DND-41 (cell line): ENCODE results near the gene TRUB2.
A peak's percentile ranks its signal among the peaks of the same experiment; 100 is the strongest.
"Not testable (repeated sequence)": the region's sequence is repeated elsewhere in the genome, so short reads cannot be mapped to it uniquely, and the experiment has no call there.

Experiments used
- ATAC-seq: fragments of 200-7000 bp; cut with Tn5 transposase; 3 replicates; pipeline ENCODE4 v1.9.1; 2021; ENCODE audit warnings: low read depth; ENCODE audit not compliant: insufficient read depth
- DNase-seq: peaks from one replicate; pipeline ENCODE4 v3.0.0-alpha.2; 2020
- H2AFZ ChIP-seq: 2 replicates; pipeline ENCODE4 v1.6.0; 2012; ENCODE audit warnings: low read depth, low read length
- H3K27ac ChIP-seq: 2 replicates; pipeline ENCODE4 v1.5.1; 2012; ENCODE audit warnings: low read length, inconsistent platforms
- H3K27me3 ChIP-seq: fragments of 200-600 bp; sonication (generic); 2 replicates; pipeline ENCODE4 v1.6.0; 2012; ENCODE audit warnings: low read length, mild to moderate bottlenecking, inconsistent platforms; ENCODE audit not compliant: insufficient read depth, poor library complexity
- H3K36me3 ChIP-seq: 2 replicates; pipeline ENCODE4 v1.5.1; 2012; ENCODE audit warnings: low read length, inconsistent platforms; ENCODE audit not compliant: insufficient read depth
- H3K4me1 ChIP-seq: 2 replicates; pipeline ENCODE4 v1.5.1; 2012; ENCODE audit warnings: mild to moderate bottlenecking, low read length; ENCODE audit not compliant: insufficient read depth
- H3K4me2 ChIP-seq: 2 replicates; pipeline ENCODE4 v1.6.0; 2012; ENCODE audit warnings: mild to moderate bottlenecking, moderate library complexity, low read length, inconsistent platforms; ENCODE audit not compliant: insufficient read depth
- H3K4me3 ChIP-seq, 2 experiments: fragments of 200-600 bp in 1 of 2; shearing (Covaris generic) in 1 of 2; 2 replicates each; pipeline ENCODE4 v1.5.1; 2012 to 2016; ENCODE audit warnings: inconsistent platforms in 2 of 2, low read length in 2 of 2, mild to moderate bottlenecking in 2 of 2, low read depth in 1 of 2, moderate library complexity in 1 of 2
- H3K79me2 ChIP-seq: 2 replicates; pipeline ENCODE4 v1.6.0; 2012; ENCODE audit warnings: low read length, inconsistent platforms; ENCODE audit not compliant: insufficient read depth
- H3K9ac ChIP-seq: 2 replicates; pipeline ENCODE4 v1.6.0; 2012; ENCODE audit warnings: low read depth, mild to moderate bottlenecking, inconsistent platforms, low read length, moderate library complexity
- H3K9me3 ChIP-seq: 2 replicates; pipeline ENCODE4 v1.5.1; 2012; ENCODE audit warnings: low read length, moderate library complexity, mild to moderate bottlenecking, inconsistent platforms; ENCODE audit not compliant: insufficient read depth, severe bottlenecking
- H4K20me1 ChIP-seq: 2 replicates; pipeline ENCODE4 v1.6.0; 2012; ENCODE audit warnings: low read length; ENCODE audit not compliant: insufficient read depth
- EZH2 ChIP-seq: IDR thresholded peaks from 3 replicates; pipeline ENCODE4 v1.6.1; 2012; ENCODE audit warnings: borderline replicate concordance, low read depth, mild to moderate bottlenecking, moderate library complexity, low read length, inconsistent platforms; ENCODE audit not compliant: severe bottlenecking
- TF ChIP-seq, protein P1 (sequence below): IDR thresholded peaks from 2 replicates; pipeline ENCODE4 v1.5.1; 2012; ENCODE audit warnings: borderline replicate concordance, low read length, moderate library complexity, mild to moderate bottlenecking; ENCODE audit not compliant: poor library complexity, severe bottlenecking; ENCODE audit errors: extremely low read depth

TRUB2 gene

DNA sequence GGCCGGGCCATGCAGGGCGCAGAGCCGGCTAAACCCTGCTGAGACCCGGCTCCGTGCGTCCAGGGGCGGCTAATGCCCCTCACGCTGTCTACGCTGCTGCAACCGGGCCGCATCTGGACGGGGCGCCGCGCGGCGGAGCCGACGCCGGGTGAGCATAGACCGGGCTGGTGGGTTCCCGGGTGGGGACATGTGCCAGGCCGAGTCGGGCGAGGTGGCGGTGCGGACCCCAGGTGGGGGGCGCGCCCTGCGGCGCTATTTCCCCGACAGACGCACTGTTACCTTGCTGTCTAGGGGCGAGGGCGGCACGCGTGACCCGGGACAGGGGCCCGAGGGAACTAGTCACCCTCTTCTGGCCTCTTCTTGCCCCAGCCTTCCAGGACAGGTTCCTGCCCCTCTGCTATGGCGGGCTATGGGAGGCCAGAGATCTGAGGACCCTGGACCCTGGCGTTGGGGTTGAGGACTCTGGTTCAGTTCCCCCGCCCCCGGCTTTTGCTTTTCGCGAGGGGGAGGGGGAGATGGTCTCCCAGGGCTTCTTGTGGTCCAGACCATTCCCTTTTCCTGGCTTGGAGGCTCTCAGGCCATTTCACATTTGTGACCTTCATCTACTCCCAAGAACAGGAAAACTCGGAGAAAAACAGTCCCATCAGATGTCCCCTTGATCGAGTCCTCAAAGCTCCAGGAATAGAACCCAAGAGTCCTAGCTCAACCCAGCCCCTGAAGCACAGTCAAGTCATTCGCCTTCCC is 18.6 kb upstream of the TRUB2 start:
- Histone ChIP-seq H3K27me3 (no peaks in the 10 kb centered on the region), H3K4me1 (peaks cover 21% of the 10 kb centered on the region), H3K9ac (peak overlapping the region; percentile 71), H4K20me1 (no peaks in the 10 kb centered on the region), H3K36me3 (peaks cover 32% of the 10 kb centered on the region), H2AFZ (peak overlapping the region; percentile 80), H3K4me3 (peak overlapping the region; percentile 50 to 73; a peak in 3 of 4 replicates), H3K27ac (peak overlapping the region; percentile 50), H3K79me2 (peaks cover 8% of the 10 kb centered on the region), H3K9me3 (no peaks in the 10 kb centered on the region), H3K4me2 (peak overlapping the region; percentile 93)
- TF ChIP-seq, protein P1, sequence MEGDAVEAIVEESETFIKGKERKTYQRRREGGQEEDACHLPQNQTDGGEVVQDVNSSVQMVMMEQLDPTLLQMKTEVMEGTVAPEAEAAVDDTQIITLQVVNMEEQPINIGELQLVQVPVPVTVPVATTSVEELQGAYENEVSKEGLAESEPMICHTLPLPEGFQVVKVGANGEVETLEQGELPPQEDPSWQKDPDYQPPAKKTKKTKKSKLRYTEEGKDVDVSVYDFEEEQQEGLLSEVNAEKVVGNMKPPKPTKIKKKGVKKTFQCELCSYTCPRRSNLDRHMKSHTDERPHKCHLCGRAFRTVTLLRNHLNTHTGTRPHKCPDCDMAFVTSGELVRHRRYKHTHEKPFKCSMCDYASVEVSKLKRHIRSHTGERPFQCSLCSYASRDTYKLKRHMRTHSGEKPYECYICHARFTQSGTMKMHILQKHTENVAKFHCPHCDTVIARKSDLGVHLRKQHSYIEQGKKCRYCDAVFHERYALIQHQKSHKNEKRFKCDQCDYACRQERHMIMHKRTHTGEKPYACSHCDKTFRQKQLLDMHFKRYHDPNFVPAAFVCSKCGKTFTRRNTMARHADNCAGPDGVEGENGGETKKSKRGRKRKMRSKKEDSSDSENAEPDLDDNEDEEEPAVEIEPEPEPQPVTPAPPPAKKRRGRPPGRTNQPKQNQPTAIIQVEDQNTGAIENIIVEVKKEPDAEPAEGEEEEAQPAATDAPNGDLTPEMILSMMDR: no peak
- no peak for TF ChIP-seq EZH2
- peak; percentile 34; the same call in 2 of the 3 replicates for ATAC-seq
- no peak for DNase-seq

DNA sequence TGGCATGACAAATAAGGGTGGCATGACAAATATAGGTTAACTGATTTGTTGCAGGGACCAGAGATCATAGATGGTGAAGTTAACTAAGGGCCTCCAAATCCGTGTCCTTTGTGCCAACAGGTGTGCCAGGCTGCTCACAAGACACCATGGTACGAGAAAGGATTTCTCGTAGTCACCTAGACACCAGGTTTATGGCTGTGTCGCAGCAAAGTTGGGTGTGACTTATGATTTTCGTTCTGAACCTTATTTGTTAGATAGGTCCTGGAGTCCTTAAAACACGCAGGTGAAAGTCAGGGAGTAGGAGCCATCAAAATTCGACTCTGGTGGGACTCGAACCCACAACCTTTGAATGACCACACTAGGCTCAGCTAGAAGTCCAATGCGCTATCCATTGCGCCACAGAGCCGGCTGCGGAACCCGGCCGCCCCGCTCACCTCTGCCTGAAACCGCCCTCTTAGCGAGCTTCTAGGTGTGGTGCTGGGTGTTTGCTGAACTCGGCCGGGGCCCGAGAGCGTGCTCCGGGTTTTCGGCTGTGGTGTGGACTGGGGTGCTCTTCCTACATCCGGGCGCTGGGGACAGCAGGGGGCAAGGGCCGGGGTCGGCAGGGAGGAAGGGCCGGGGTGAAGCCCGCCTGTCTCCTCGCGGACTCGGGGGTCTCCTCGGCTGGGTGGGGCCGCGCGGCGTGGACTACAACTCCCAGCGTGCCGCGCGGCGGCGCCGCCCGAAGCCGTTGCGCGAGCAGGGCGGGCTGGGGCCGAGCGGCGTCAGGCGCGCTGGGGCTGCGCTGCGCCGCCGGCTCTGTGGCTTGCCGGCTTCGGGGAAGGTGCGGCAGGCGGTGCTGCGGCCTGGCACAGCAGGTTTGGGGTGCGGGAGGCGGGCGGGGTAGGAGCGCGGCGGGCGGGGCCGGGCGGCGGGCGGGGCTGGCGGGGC is 17.8 kb upstream of the TRUB2 start, which contains the start of gene SLC27A4:
TSS of gene SLC27A4 (plus strand) at position 767 of the 930 bp plus-strand sequence. CDS start 2,606 bp downstream, outside the sequence.
- H3K27me3 ChIP-seq: no peaks in the 10 kb centered on the region
- peak within 1 kb of the TSS; percentile 93 for H3K4me2 ChIP-seq
- no peaks in the 10 kb centered on the region for H3K9me3 ChIP-seq
- H3K9ac ChIP-seq: peak within 1 kb of the TSS; percentile 71
- H3K27ac ChIP-seq: peak within 1 kb of the TSS; percentile 50
- peaks cover 21% of the 10 kb centered on the region for H3K4me1 ChIP-seq
- H4K20me1 ChIP-seq: no peaks in the 10 kb centered on the region
- ATAC-seq (peak; percentile 92), DNase-seq (peak; percentile 77)
- peaks cover 24% of the 10 kb centered on the region for H3K36me3 ChIP-seq
- peak within 1 kb of the TSS; percentile 50 to 73; a peak in 3 of 4 replicates for H3K4me3 ChIP-seq
- peak within 1 kb of the TSS; percentile 91 for H2AFZ ChIP-seq
- no peak for TF ChIP-seq EZH2
- TF ChIP-seq, protein P1: no peak
- peaks cover 8% of the 10 kb centered on the region for H3K79me2 ChIP-seq

DNA sequence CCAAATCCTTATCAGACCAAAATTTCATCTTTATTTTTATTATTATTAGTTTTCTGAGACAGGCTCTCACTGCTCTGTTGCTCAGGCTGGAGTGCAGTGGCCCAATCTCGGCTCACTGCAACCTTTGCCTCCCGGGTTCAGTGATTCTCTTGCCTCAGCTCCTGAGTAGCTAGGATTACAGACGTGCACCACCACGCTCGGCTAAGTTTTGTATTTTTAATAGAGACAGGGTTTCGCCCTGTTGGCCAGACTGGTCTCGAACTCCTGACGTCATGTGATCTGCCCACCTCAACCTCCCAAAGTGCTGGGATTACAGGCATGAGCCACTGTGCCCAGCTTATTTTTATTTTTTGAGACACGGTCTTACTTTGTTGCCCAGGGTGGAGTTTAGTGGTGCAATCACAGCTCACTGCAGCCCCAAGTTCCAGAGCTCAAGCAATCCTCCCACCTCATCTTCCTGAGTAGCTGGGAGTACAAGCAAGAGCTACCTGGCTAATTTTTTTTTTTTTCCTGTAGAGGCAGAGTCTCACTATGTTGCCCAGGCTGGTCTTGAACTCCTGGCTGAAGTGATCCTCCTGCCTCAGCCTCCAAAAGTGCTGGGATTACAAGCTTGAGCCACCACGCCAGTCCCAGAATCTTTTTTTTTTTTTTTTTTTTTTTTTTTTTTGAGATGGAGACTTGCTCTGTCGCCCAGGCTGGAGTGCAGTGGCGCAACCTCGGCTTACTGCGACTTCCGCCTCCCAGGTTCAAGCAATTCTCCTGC is 16.8 kb upstream of the TRUB2 start:
- ATAC-seq: not testable (repeated sequence)

More for the DNA sequence above, 16.8 kb upstream of the TRUB2 start:
- not testable (repeated sequence) for H4K20me1 ChIP-seq, H3K9ac ChIP-seq, H3K9me3 ChIP-seq, H3K4me3 ChIP-seq, H2AFZ ChIP-seq, DNase-seq, H3K79me2 ChIP-seq, H3K27ac ChIP-seq, H3K27me3 ChIP-seq
- H3K4me2 ChIP-seq: 0 out of 2 replicates have a peak overlapping the region, but pooled peaks have one; percentile 93
- H3K36me3 ChIP-seq: peaks cover 14% of the 10 kb centered on the region
- peaks cover 21% of the 10 kb centered on the region for H3K4me1 ChIP-seq
